GM19438 (cell line): ENCODE data around the gene TRAPPC6A.

Source experiments
- ATAC-seq: cut with Tn5 transposase; IDR thresholded peaks from one replicate; pipeline ENCODE4 v1.9.1; 2021; ENCODE audit warnings: low read depth; ENCODE audit not compliant: unreplicated experiment

The TRAPPC6A gene

GRCh38 chr19:45150180-45150579 lies 27.9 kb downstream of the TRAPPC6A start:
- no peak for ATAC-seq

GRCh38 chr19:45149129-45149528 lies 28.9 kb downstream of the TRAPPC6A start:
- ATAC-seq: no peak

- no peak for ATAC-seq
These were observed 30.0 kb downstream of the TRAPPC6A start for GRCh38 chr19:45147835-45148676.

- ATAC-seq: no peak
These were observed 31.3 kb downstream of the TRAPPC6A start for GRCh38 chr19:45146741-45147205.

GRCh38 chr19:45146251-45146650 lies 31.8 kb downstream of the TRAPPC6A start:
- ATAC-seq: no peak

GRCh38 chr19:45145270-45146189 lies 32.5 kb downstream of the TRAPPC6A start:
- ATAC-seq: no peak

GRCh38 chr19:45144431-45145269 lies 33.4 kb downstream of the TRAPPC6A start:
- no peak for ATAC-seq

- ATAC-seq: no peak
These were observed 35.3 kb downstream of the TRAPPC6A start for GRCh38 chr19:45142726-45143110.

GRCh38 chr19:45142016-45142725 lies 35.9 kb downstream of the TRAPPC6A start:
- no peak for ATAC-seq

- ATAC-seq: no peak
These were observed 36.7 kb downstream of the TRAPPC6A start for GRCh38 chr19:45141203-45141900.

GRCh38 chr19:45140533-45140932 lies 37.5 kb downstream of the TRAPPC6A start:
- no peak for ATAC-seq

GRCh38 chr19:45140144-45140503 lies 37.9 kb downstream of the TRAPPC6A start:
- ATAC-seq: no peak

- no peak for ATAC-seq
These were observed 38.5 kb downstream of the TRAPPC6A start for GRCh38 chr19:45139286-45140143.

- no peak for ATAC-seq
These were observed 39.7 kb downstream of the TRAPPC6A start for GRCh38 chr19:45138303-45138751.

- ATAC-seq: peak; percentile 79
These were observed 40.8 kb downstream of the TRAPPC6A start for GRCh38 chr19:45137179-45137761.

GRCh38 chr19:45136507-45137178 lies 41.4 kb downstream of the TRAPPC6A start:
- peak; percentile 15 for ATAC-seq

GRCh38 chr19:45135176-45135885 lies 42.7 kb downstream of the TRAPPC6A start:
- ATAC-seq: no peak
